ENCODE measurements around the gene TNFRSF25. TPM values are rescaled to one million over a fixed set of nuclear protein-coding genes. Genes with fewer than 3 reads are reported as not detected.

TNFRSF25 gene
- total and polyA plus RNA-seq, 2 of the 8 experiments (the other 6 are each of a cell fraction or from before 2014, with no cell fraction given): 10.7 to 19.5 TPM

DNA sequence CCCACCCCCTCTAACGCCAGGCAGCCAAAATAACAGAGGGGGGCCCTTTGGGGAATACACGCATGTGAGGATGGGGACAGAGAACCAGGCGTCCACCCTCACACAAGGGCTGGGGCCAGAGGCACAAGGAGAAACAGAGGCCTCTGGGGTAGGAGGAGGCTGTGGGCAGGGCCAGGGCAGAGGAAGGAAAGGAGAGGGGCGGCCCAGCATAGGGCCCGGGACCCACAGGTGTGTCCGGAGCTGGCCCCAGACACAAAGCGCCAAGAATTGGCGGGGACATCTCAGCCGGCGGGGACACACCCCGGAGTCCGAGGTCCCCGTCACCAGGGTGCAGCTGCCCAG, 18.8 kb upstream of the TNFRSF25 start (continued):
- no peak for TF ChIP-seq CHD7 (IDR thresholded peaks at IDR 0.05; ENCODE audit: insufficient replicate concordance, low read length)
- TF ChIP-seq TBP (IDR thresholded peaks at IDR 0.05; ENCODE audit: low read depth, low read length): no peak
- 0 out of 2 replicates have a peak, but pooled peaks have one; percentile 24 for TF ChIP-seq TAF1 (IDR thresholded peaks at IDR 0.05; ENCODE audit: low read depth, low read length)
- no peak for TF ChIP-seq CREB1 (IDR thresholded peaks at IDR 0.05)
- no peak for TF ChIP-seq EP300 (IDR thresholded peaks at IDR 0.05; ENCODE audit: borderline replicate concordance in 1 of 2, low read depth in 2 of 2, low read length in 2 of 2)
- TF ChIP-seq POLR2AphosphoS5 (IDR thresholded peaks at IDR 0.05; ENCODE audit: low read depth, low read length): no peak
- TF ChIP-seq SUZ12 (IDR thresholded peaks at IDR 0.05; ENCODE audit: low read length): 0 out of 2 replicates have a peak, but pooled peaks have one; percentile 29

Data from H1 (cell line).